CD8-positive, alpha-beta memory T cell (primary cell): ENCODE data around the gene GIMAP1. TPM values are rescaled to one million over a fixed set of nuclear protein-coding genes. Genes with fewer than 3 reads are reported as not detected.

Experiments used
- polyA plus RNA-seq: library from polyadenylated mRNA; unstranded; fragments of 300-500 nt; fragmentation: Illumina TruSeq; gene quantifications from one replicate; pipeline ENCODE4 v1.2.3, GENCODE V29; 2021
- total RNA-seq, 2 experiments: library from RNA; stranded (reverse); gene quantifications; one replicate each; pipeline ENCODE4 v1.2.3, GENCODE V29; 2021

The GIMAP1 gene
- total and polyA plus RNA-seq, 3 experiments from 2014 or later, result 9.8 to 86.1 (median 10.0) TPM

Other genes with a start within 250 kb of the GIMAP1 start
- gene GIMAP7, start 201.7 kb upstream of the GIMAP1 start, total RNA-seq, result 10 to 100 TPM; 47.3 to 51.4 TPM
- gene GIMAP7, start 201.7 kb upstream of the GIMAP1 start, polyA plus RNA-seq, result 861 TPM
- 10 to 100 TPM; 57.3 to 59.3 TPM for gene GIMAP4, start 149.2 kb upstream of the GIMAP1 start, total RNA-seq
- 577 TPM for gene GIMAP4, start 149.2 kb upstream of the GIMAP1 start, polyA plus RNA-seq
- 10 to 100 TPM; 44.9 to 45.8 TPM for gene GIMAP6, start 84.2 kb upstream of the GIMAP1 start, total RNA-seq
- gene GIMAP6, start 84.2 kb upstream of the GIMAP1 start, polyA plus RNA-seq, result 199 TPM
- gene GIMAP2, start 30.9 kb upstream of the GIMAP1 start, total RNA-seq, result 10 to 100 TPM; 40.4 to 42.9 TPM
- gene GIMAP2, start 30.9 kb upstream of the GIMAP1 start, polyA plus RNA-seq, result 88.0 TPM
- gene GIMAP5, start 20.8 kb downstream of the GIMAP1 start, total RNA-seq, result 10 to 100 TPM; 63.9 to 70.4 TPM
- gene GIMAP5, start 20.8 kb downstream of the GIMAP1 start, polyA plus RNA-seq, result 475 TPM
- under 1 TPM; 0.20 to 0.27 TPM for gene TMEM176B, start 83.8 kb downstream of the GIMAP1 start, total RNA-seq
- gene TMEM176B, start 83.8 kb downstream of the GIMAP1 start, polyA plus RNA-seq, result not detected
- gene TMEM176A, start 84.2 kb downstream of the GIMAP1 start, total RNA-seq, result under 1 TPM in 1 of 2 experiments, not detected in 1; 0.26 TPM
- not detected for gene TMEM176A, start 84.2 kb downstream of the GIMAP1 start, polyA plus RNA-seq
- not detected for gene AOC1, start 135.9 kb downstream of the GIMAP1 start, total RNA-seq
- gene AOC1, start 135.9 kb downstream of the GIMAP1 start, polyA plus RNA-seq, result not detected